Chondrocyte (in vitro differentiated cells): ENCODE data around the gene WFDC13. TPM values are rescaled to one million over a fixed set of nuclear protein-coding genes. Genes with fewer than 3 reads are reported as not detected.

ENCODE experiments used
- DNase-seq: peaks from one replicate; pipeline ENCODE4 v3.0.0; 2021; ENCODE audit warnings: mixed read lengths, low spot score
- H3K27ac Mint-ChIP-seq: one replicate; pipeline ENCODE4 v1.8.0; 2021; ENCODE audit warnings: mild to moderate bottlenecking, moderate library complexity, mixed read lengths; ENCODE audit not compliant: unreplicated experiment
- H3K27me3 Mint-ChIP-seq: 2 replicates; pipeline ENCODE4 v1.8.0; 2021; ENCODE audit warnings: low read depth, mixed read lengths
- H3K36me3 Mint-ChIP-seq: 2 replicates; pipeline ENCODE4 v1.8.0; 2021; ENCODE audit warnings: low read depth, mixed read lengths
- H3K4me1 Mint-ChIP-seq: 2 replicates; pipeline ENCODE4 v1.8.0; 2021; ENCODE audit warnings: low read depth, mild to moderate bottlenecking, mixed read lengths
- H3K4me3 Mint-ChIP-seq: one replicate; pipeline ENCODE4 v1.8.0; 2021; ENCODE audit warnings: mild to moderate bottlenecking, moderate library complexity, mixed read lengths; ENCODE audit not compliant: unreplicated experiment
- H3K9me3 Mint-ChIP-seq: 2 replicates; pipeline ENCODE4 v1.8.0; 2021; ENCODE audit warnings: low read depth, mixed read lengths
- CTCF ChIP-seq: fragments of 200-600 bp; sonication (generic); IDR thresholded peaks from 2 replicates; pipeline ENCODE4 v1.5.0; 2021; ENCODE audit warnings: antibody characterized with exemption, mild to moderate bottlenecking, moderate library complexity
- microRNA-seq: library from miRNA; unstranded; fragments of <30 nt; microRNA quantifications from one replicate; pipeline ENCODE4 v1.2.0, GENCODE V29; 2020; ENCODE audit warnings: borderline number of aligned reads
- total RNA-seq: library from RNA; stranded (reverse); gene quantifications from 3 replicates; pipeline ENCODE4 v1.2.1, GENCODE V29; 2021

WFDC13 gene
- total RNA-seq, 1 donor from 2014 or later = not detected

- Mint-ChIP-seq H3K27ac (no peak overlapping the region), H3K9me3 (no peaks in the 10 kb centered on the region), H3K27me3 (peaks cover 17% of the 10 kb centered on the region), H3K36me3 (no peaks in the 10 kb centered on the region), H3K4me3 (no peak overlapping the region), H3K4me1 (no peaks in the 10 kb centered on the region)
- no peak for DNase-seq
- no peak for TF ChIP-seq CTCF
Observed at GRCh38 chr20:45742596-45742995, 40.8 kb downstream of the WFDC13 start.

GRCh38 chr20:45745015-45745414 is 43.2 kb downstream of the WFDC13 start:
- TF ChIP-seq CTCF = no peak
- DNase-seq = no peak
- H3K4me1 Mint-ChIP-seq = no peaks in the 10 kb centered on the region
- no peak overlapping the region for H3K4me3 Mint-ChIP-seq
- no peaks in the 10 kb centered on the region for H3K36me3 Mint-ChIP-seq
- peaks cover 36% of the 10 kb centered on the region for H3K27me3 Mint-ChIP-seq
- no peaks in the 10 kb centered on the region for H3K9me3 Mint-ChIP-seq
- no peak overlapping the region for H3K27ac Mint-ChIP-seq

GRCh38 chr20:45751721-45752120 is 49.9 kb downstream of the WFDC13 start:
- no peak for DNase-seq
- H3K9me3 Mint-ChIP-seq = peaks cover 12% of the 10 kb centered on the region
- no peak overlapping the region for H3K27ac Mint-ChIP-seq
- no peaks in the 10 kb centered on the region for H3K4me1 Mint-ChIP-seq
- no peak overlapping the region for H3K4me3 Mint-ChIP-seq
- TF ChIP-seq CTCF = no peak
- no peaks in the 10 kb centered on the region for H3K36me3 Mint-ChIP-seq
- peaks cover 33% of the 10 kb centered on the region for H3K27me3 Mint-ChIP-seq

GRCh38 chr20:45752746-45753145 is 50.9 kb downstream of the WFDC13 start:
- H3K4me3 Mint-ChIP-seq = no peak overlapping the region
- no peaks in the 10 kb centered on the region for H3K36me3 Mint-ChIP-seq
- peaks cover 23% of the 10 kb centered on the region for H3K27me3 Mint-ChIP-seq
- DNase-seq = no peak
- no peaks in the 10 kb centered on the region for H3K4me1 Mint-ChIP-seq
- peaks cover 12% of the 10 kb centered on the region for H3K9me3 Mint-ChIP-seq
- no peak for TF ChIP-seq CTCF
- H3K27ac Mint-ChIP-seq = no peak overlapping the region

GRCh38 chr20:45758096-45758495 is 56.3 kb downstream of the WFDC13 start:
- H3K9me3 Mint-ChIP-seq = peaks cover 12% of the 10 kb centered on the region
- H3K27me3 Mint-ChIP-seq = peaks cover 12% of the 10 kb centered on the region
- no peak overlapping the region for H3K27ac Mint-ChIP-seq
- TF ChIP-seq CTCF = no peak
- no peak overlapping the region for H3K4me3 Mint-ChIP-seq
- DNase-seq = no peak
- H3K4me1 Mint-ChIP-seq = no peaks in the 10 kb centered on the region
- no peaks in the 10 kb centered on the region for H3K36me3 Mint-ChIP-seq

Small RNA genes within 50 kb of the gene (microRNA-seq; reads per million reads assigned to microRNA genes)
- not detected for gene MIR3617

Other genes with a start within 250 kb of the WFDC13 start
- not detected in 3 replicates for gene WFDC2, start 232.3 kb upstream of the WFDC13 start, total RNA-seq
- gene SPINT3, start 186.4 kb upstream of the WFDC13 start, total RNA-seq = not detected in 3 replicates
- gene WFDC6, start 162.6 kb upstream of the WFDC13 start, total RNA-seq = not detected in 3 replicates
- not detected in 3 replicates for gene EPPIN, start 154.6 kb upstream of the WFDC13 start, total RNA-seq
- not detected in 3 replicates for gene WFDC8, start 122.8 kb upstream of the WFDC13 start, total RNA-seq
- not detected in 3 replicates for gene WFDC10A, start 72.3 kb upstream of the WFDC13 start, total RNA-seq
- not detected in 3 replicates for gene WFDC9, start 70.8 kb upstream of the WFDC13 start, total RNA-seq
- gene WFDC11, start 31.8 kb upstream of the WFDC13 start, total RNA-seq = not detected in 3 replicates
- not detected in 3 replicates for gene WFDC10B, start 3.0 kb downstream of the WFDC13 start, total RNA-seq
- gene SPINT4, start 20.3 kb downstream of the WFDC13 start, total RNA-seq = not detected in 3 replicates
- 0.70 to 1.4 TPM in 2 of 3 replicates, not detected in the other for gene WFDC3, start 89.8 kb downstream of the WFDC13 start, total RNA-seq
- 22.1 to 22.9 TPM (median 22.5 TPM) in 3 replicates for gene DNTTIP1, start 89.9 kb downstream of the WFDC13 start, total RNA-seq
- gene UBE2C, start 110.6 kb downstream of the WFDC13 start, total RNA-seq = 12.8 to 17.2 TPM (median 15.3 TPM) in 3 replicates
- gene TNNC2, start 125.3 kb downstream of the WFDC13 start, total RNA-seq = 0.46 to 0.63 TPM (median 0.52 TPM) in 3 replicates
- gene SNX21, start 131.8 kb downstream of the WFDC13 start, total RNA-seq = 25.2 to 27.7 TPM (median 26.5 TPM) in 3 replicates
- gene ACOT8, start 155.4 kb downstream of the WFDC13 start, total RNA-seq = 14.2 to 22.8 TPM (median 15.9 TPM) in 3 replicates
- 3.4 to 4.9 TPM (median 3.9 TPM) in 3 replicates for gene ZSWIM3, start 155.6 kb downstream of the WFDC13 start, total RNA-seq
- 7.9 to 11.3 TPM (median 8.1 TPM) in 3 replicates for gene ZSWIM1, start 179.2 kb downstream of the WFDC13 start, total RNA-seq
- 0.49 to 1.4 TPM (median 1.2 TPM) in 3 replicates for gene SPATA25, start 185.6 kb downstream of the WFDC13 start, total RNA-seq
- 1.8 to 3.0 TPM (median 2.7 TPM) in 3 replicates for gene NEURL2, start 189.2 kb downstream of the WFDC13 start, total RNA-seq
- gene CTSA, start 189.3 kb downstream of the WFDC13 start, total RNA-seq = 172 to 199 TPM (median 175 TPM) in 3 replicates
- 48.1 to 53.1 TPM (median 48.5 TPM) in 3 replicates for gene PLTP, start 210.1 kb downstream of the WFDC13 start, total RNA-seq
- 23.5 to 25.7 TPM (median 24.9 TPM) in 3 replicates for gene PCIF1, start 232.6 kb downstream of the WFDC13 start, total RNA-seq